ENCODE data around the gene BFSP1.

The BFSP1 gene

DNA sequence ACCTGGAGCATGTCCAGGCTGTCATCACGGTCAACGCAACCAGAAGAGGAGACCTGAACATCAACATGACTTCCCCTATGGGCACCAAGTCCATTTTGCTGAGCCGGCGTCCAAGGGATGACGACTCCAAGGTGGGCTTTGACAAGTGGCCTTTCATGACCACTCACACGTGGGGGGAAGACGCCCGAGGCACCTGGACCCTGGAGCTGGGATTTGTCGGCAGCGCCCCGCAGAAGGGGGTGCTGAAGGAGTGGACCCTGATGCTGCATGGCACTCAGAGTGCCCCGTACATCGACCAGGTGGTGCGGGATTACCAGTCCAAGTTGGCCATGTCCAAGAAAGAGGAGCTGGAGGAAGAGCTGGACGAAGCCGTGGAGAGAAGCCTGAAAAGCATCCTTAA lies 49.5 kb downstream of the BFSP1 start:
- TF ChIP-seq, protein P1, sequence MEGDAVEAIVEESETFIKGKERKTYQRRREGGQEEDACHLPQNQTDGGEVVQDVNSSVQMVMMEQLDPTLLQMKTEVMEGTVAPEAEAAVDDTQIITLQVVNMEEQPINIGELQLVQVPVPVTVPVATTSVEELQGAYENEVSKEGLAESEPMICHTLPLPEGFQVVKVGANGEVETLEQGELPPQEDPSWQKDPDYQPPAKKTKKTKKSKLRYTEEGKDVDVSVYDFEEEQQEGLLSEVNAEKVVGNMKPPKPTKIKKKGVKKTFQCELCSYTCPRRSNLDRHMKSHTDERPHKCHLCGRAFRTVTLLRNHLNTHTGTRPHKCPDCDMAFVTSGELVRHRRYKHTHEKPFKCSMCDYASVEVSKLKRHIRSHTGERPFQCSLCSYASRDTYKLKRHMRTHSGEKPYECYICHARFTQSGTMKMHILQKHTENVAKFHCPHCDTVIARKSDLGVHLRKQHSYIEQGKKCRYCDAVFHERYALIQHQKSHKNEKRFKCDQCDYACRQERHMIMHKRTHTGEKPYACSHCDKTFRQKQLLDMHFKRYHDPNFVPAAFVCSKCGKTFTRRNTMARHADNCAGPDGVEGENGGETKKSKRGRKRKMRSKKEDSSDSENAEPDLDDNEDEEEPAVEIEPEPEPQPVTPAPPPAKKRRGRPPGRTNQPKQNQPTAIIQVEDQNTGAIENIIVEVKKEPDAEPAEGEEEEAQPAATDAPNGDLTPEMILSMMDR (IDR thresholded peaks at IDR 0.05; ENCODE audit: borderline replicate concordance, insufficient read depth, low read depth, low read length) = no peak
- H3K4me3 ChIP-seq (ENCODE audit: low read depth, low read length) = no peak overlapping the region

DNA sequence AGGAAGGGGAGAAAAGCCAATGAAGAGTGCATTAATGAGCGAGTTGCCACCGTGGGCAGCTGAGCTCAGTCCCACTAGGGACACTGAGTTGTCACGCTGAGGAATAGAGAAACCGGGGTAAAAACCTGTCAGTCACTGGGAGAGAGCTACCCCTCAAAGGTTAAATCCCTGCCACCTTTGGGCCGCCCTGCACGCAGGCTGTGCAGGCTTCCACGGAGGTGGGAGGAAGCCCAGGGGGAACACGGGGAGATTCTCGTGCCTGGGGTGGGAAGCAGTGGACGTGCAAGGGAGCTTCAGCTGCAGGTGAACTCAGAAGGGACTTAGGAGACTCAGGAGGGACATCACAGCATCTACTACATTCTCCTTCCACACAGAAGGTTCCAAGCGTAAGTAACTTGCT lies 50.5 kb downstream of the BFSP1 start:
- no peak overlapping the region for H3K4me3 ChIP-seq (ENCODE audit: low read depth, low read length)
- TF ChIP-seq, protein P1 (IDR thresholded peaks at IDR 0.05; ENCODE audit: borderline replicate concordance, insufficient read depth, low read depth, low read length) = no peak

DNA sequence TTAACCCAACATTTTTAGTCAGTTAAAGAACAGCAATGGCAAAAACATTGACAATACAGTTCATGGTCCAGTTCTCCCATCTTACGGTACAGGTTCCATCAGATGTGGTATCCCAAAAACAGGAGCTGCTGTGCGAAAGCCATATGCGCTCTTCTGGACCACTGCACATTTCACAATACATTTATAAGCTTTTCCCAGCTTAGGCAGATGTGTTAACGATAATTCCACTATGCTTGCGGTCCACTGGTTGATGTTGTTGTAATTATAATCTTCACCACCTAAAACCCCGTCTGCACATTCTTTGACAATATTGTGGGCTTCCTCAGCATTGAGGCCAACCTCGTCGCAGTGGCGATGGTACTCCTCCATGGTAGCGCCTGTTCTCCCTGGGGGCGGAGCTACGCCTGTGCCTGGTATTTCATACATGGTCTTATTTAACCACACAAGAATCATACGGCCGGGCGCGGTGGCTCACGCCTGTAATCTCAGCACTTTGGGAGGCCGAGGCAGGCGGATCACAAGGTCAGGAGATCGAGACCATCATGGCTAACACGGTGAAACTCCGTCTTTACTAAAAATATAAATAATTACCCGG lies 52.0 kb downstream of the BFSP1 start:
- no peak overlapping the region for H3K4me3 ChIP-seq (ENCODE audit: low read depth, low read length)
- TF ChIP-seq, protein P1 (IDR thresholded peaks at IDR 0.05; ENCODE audit: borderline replicate concordance, insufficient read depth, low read depth, low read length) = no peak

DNA sequence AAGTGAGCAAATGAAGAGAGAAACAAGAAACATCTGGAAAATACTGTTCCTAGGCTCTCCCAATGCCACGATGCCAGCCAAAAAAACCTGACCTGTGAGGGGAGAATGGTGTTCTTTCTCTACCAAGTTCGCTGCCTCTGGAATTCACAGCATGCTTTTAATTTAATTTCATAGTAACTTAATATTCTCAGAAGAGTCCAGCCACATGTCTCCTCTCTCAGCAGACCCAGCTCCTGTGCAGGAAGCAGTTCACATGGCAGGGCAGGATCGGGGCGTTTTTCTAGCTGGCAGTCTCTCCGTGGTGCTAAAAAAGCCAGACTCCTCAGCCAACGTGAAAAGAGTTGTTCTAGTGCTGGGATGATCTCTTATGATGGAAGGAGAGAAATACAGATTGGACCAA lies 57.5 kb downstream of the BFSP1 start:
- no peak overlapping the region for H3K4me3 ChIP-seq (ENCODE audit: low read depth, low read length)
- TF ChIP-seq, protein P1 (IDR thresholded peaks at IDR 0.05; ENCODE audit: borderline replicate concordance, insufficient read depth, low read depth, low read length) = no peak

DNA sequence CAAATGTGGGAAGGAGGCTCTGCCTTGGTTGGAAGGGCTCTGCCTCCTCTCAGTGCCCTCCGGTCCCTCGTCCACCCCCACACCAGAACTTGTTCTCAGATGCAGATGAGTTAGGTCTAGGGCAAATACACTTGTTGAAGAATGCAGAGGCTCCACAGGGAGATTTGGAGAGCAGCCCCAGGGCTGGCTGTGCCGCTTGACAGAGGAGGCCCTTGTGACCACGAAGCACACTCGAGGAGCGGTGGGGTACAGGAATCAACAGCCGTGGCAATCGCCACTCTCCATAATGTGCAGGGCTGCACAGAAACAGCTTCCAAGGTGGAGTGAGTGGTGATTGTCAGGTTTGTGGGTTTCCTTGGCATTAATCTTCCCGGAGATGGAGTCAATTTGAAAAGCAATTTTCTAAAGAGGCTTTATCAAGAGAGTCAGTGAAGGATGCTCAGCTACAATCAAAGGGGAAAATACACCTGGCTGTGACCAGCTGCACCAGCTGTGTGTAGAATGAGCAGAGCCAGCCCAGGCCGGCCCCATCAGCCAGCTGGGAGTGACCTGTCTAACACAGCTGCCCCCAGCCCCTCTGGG lies 59.5 kb downstream of the BFSP1 start:
- no peak overlapping the region for H3K4me3 ChIP-seq (ENCODE audit: low read depth, low read length)
- TF ChIP-seq, protein P1 (IDR thresholded peaks at IDR 0.05; ENCODE audit: borderline replicate concordance, insufficient read depth, low read depth, low read length) = no peak

DNA sequence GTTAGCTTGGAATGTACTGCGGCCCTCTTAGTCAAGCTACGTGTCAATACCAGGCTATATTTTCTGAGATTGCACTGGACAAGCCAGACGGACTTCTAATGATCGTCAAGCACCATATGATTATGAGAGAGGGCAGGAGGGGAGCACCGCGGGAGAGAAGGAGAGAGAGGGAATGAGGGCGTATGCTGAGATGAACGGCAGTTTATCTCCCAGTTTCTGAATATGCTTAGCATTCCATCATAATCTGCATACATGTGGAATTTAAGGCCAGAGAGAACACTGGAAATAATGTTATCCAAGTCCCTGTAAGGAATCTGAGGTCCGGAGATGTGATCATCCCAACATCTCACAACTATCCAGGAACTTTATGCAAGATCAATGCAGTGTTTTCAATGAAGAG lies 60.2 kb downstream of the BFSP1 start:
- H3K4me3 ChIP-seq (ENCODE audit: low read depth, low read length) = no peak overlapping the region
- TF ChIP-seq, protein P1 (IDR thresholded peaks at IDR 0.05; ENCODE audit: borderline replicate concordance, insufficient read depth, low read depth, low read length) = no peak

DNA sequence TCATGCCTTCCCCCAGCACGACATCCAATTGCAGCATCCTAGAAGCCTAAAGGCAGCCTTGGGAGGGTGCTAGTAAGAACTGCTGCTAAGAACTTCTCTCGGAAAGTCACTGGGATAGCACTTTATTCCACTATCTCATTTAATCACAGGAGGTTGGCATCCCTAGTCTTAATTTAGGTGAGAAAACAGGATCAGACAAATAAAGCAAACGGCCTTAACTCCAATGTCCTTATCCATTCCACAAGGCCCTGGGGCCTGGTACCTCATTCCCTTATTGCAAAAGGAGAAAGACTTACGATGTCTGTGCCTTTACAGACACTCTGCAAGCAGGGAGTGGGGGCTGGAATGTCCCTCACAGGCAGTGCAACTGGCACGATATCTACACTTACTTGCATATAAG lies 60.7 kb downstream of the BFSP1 start:
- H3K4me3 ChIP-seq (ENCODE audit: low read depth, low read length) = no peak overlapping the region
- TF ChIP-seq, protein P1 (IDR thresholded peaks at IDR 0.05; ENCODE audit: borderline replicate concordance, insufficient read depth, low read depth, low read length) = no peak

All from GM12875 (cell line).